ENCODE results near the gene ZNF737.
A peak's percentile ranks its signal among the peaks of the same experiment; 100 is the strongest.
"Not testable (repeated sequence)": the region's sequence is repeated elsewhere in the genome, so short reads cannot be mapped to it uniquely, and the experiment has no call there.

ZNF737 gene

GRCh38 chr19:20565321-20566018 is at the start of gene ZNF737:
ZNF737 (minus strand) TSS chr19:20565781; CDS start chr19:20565640, 141 bp downstream.
- peak; percentile 53 to 58 for DNase-seq
- TF ChIP-seq GATA1 (IDR thresholded peaks at IDR 0.05; ENCODE audit: low read depth, low read length) = no peak
- no peak for TF ChIP-seq POLR2A (IDR thresholded peaks at IDR 0.05; ENCODE audit: low read length)

- not testable (repeated sequence) for DNase-seq
Measured at GRCh38 chr19:20614971-20615370, 49.4 kb upstream of the ZNF737 start.

GRCh38 chr19:20612711-20613316 is 47.2 kb upstream of the ZNF737 start:
- DNase-seq = no peak

GRCh38 chr19:20611866-20612265 is 46.3 kb upstream of the ZNF737 start:
- no peak for TF ChIP-seq GATA1 (IDR thresholded peaks at IDR 0.05; ENCODE audit: low read depth, low read length)
- no peak for TF ChIP-seq POLR2A (IDR thresholded peaks at IDR 0.05; ENCODE audit: low read length)
- DNase-seq = no peak

More at GRCh38 chr19:20612711-20613316, 47.2 kb upstream of the ZNF737 start:
- TF ChIP-seq POLR2A (IDR thresholded peaks at IDR 0.05; ENCODE audit: low read length) (no peak), GATA1 (IDR thresholded peaks at IDR 0.05; ENCODE audit: low read depth, low read length) (no peak)

GRCh38 chr19:20607943-20608342 is 42.4 kb upstream of the ZNF737 start:
- no peak for TF ChIP-seq GATA1 (IDR thresholded peaks at IDR 0.05; ENCODE audit: low read depth, low read length)

GRCh38 chr19:20558571-20558970 is 7.0 kb downstream of the ZNF737 start:
- no peak for DNase-seq
- TF ChIP-seq POLR2A (IDR thresholded peaks at IDR 0.05; ENCODE audit: low read length) = no peak
- TF ChIP-seq GATA1 (IDR thresholded peaks at IDR 0.05; ENCODE audit: low read depth, low read length) = no peak

More at GRCh38 chr19:20607943-20608342, 42.4 kb upstream of the ZNF737 start:
- DNase-seq = no peak

GRCh38 chr19:20558011-20558410 is 7.6 kb downstream of the ZNF737 start:
- TF ChIP-seq GATA1 (IDR thresholded peaks at IDR 0.05; ENCODE audit: low read depth, low read length) (no peak), POLR2A (IDR thresholded peaks at IDR 0.05; ENCODE audit: low read length) (no peak)
- DNase-seq = peak in 1 of 2 experiments; percentile 25

GRCh38 chr19:20544667-20545333 is 20.8 kb downstream of the ZNF737 start:
- peak in 1 of 2 experiments; percentile 0 for DNase-seq

- not testable (repeated sequence) for DNase-seq
Measured at GRCh38 chr19:20530303-20530702, 35.3 kb downstream of the ZNF737 start.

- TF ChIP-seq GATA1 (IDR thresholded peaks at IDR 0.05; ENCODE audit: low read depth, low read length) (no peak), POLR2A (IDR thresholded peaks at IDR 0.05; ENCODE audit: low read length) (no peak)
Measured at GRCh38 chr19:20513189-20513904, 52.2 kb downstream of the ZNF737 start.

GRCh38 chr19:20503476-20503875 is 62.1 kb downstream of the ZNF737 start:
- no peak for DNase-seq
- TF ChIP-seq GATA1 (IDR thresholded peaks at IDR 0.05; ENCODE audit: low read depth, low read length) = no peak
- TF ChIP-seq POLR2A (IDR thresholded peaks at IDR 0.05; ENCODE audit: low read length) = no peak

More at GRCh38 chr19:20513189-20513904, 52.2 kb downstream of the ZNF737 start:
- no peak for DNase-seq
